Neutrophil (primary cell): ENCODE measurements around the gene NKPD1.
A peak's percentile ranks its signal among the peaks of the same experiment; 100 is the strongest.
"Not testable (repeated sequence)": the region's sequence is repeated elsewhere in the genome, so short reads cannot be mapped to it uniquely, and the experiment has no call there.

Experiments
- H3K27ac ChIP-seq: fragments of 200-600 bp; sonication (generic); 2 replicates; pipeline ENCODE4 v1.5.1; 2016; ENCODE audit warnings: mild to moderate bottlenecking, moderate library complexity
- H3K27me3 ChIP-seq: fragments of 200-600 bp; sonication (generic); 2 replicates; pipeline ENCODE4 v1.6.0; 2016; ENCODE audit warnings: mild to moderate bottlenecking
- H3K36me3 ChIP-seq: fragments of 200-600 bp; sonication (generic); 2 replicates; pipeline ENCODE4 v1.5.1; 2017
- H3K4me1 ChIP-seq, 2 experiments: fragments of 200-600 bp in 1 of 2; sonication (generic) in 1 of 2; 1 replicate in 1 of 2; 2 replicates in 1 of 2; pipeline versions ENCODE4 v1.5.1 to v1.6.1; 2013 to 2016; ENCODE audit warnings: low read depth in 1 of 2, low read length in 1 of 2, mild to moderate bottlenecking in 1 of 2, moderate library complexity in 1 of 2; ENCODE audit not compliant: control insufficient read depth in 1 of 2, insufficient read depth in 1 of 2
- H3K4me3 ChIP-seq, 2 experiments: fragments of 200-600 bp in 1 of 2; sonication (generic) in 1 of 2; 1 replicate in 1 of 2; 2 replicates in 1 of 2; pipeline ENCODE4 v1.5.1; 2013 to 2016; ENCODE audit warnings: low read depth in 1 of 2, low read length in 1 of 2, mild to moderate bottlenecking in 1 of 2, moderate library complexity in 1 of 2
- H3K9me3 ChIP-seq: fragments of 200-600 bp; sonication (generic); 2 replicates; pipeline ENCODE4 v1.5.1; 2016
- CTCF ChIP-seq: fragments of 200-600 bp; sonication (generic); IDR thresholded peaks from 2 replicates; pipeline ENCODE4 v1.5.1; 2016; ENCODE audit warnings: antibody characterized with exemption

NKPD1 gene

GRCh38 chr19:45121827-45122345, 38.9 kb downstream of the NKPD1 start:
- Histone ChIP-seq H3K9me3 (no peaks in the 10 kb centered on the region), H3K27ac (no peak overlapping the region), H3K4me1 (peaks cover 21 to 30% of the 10 kb centered on the region in 2 experiments), H3K36me3 (peaks cover 3% of the 10 kb centered on the region), H3K27me3 (no peaks in the 10 kb centered on the region), H3K4me3 (no peak overlapping the region)
- no peak for TF ChIP-seq CTCF

DNA sequence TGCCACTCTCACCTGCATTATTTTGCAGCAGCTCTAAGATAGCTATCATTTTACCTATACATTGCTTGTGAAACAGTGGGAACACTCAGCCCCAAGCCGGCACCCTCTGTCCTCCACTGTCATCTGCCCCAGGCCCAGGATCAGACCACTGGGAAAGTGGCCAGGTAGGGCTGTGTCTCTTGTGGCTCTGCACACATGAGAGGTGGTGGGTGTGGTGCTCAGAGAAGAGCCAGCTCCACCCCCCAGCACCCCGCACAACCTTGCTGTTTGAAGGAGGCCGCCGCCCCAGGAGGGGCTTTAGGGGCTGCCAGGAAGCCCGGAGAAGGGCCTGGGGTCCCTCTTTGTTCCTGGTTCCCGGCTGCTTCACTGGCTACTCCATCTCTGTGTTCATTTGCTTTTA, 41.2 kb downstream of the NKPD1 start:
- H3K27me3 ChIP-seq, result no peaks in the 10 kb centered on the region
- peaks cover 3% of the 10 kb centered on the region for H3K36me3 ChIP-seq
- H3K4me1 ChIP-seq, result peaks cover 44 to 47% of the 10 kb centered on the region in 2 experiments
- H3K9me3 ChIP-seq, result no peaks in the 10 kb centered on the region
- H3K4me3 ChIP-seq, result no peak overlapping the region
- TF ChIP-seq CTCF, result no peak
- no peak overlapping the region for H3K27ac ChIP-seq

- not testable (repeated sequence) for H3K9me3 ChIP-seq, H3K27me3 ChIP-seq, H3K36me3 ChIP-seq, H3K4me3 ChIP-seq
- Histone ChIP-seq H3K27ac (peak overlapping the region; percentile 89), H3K4me1 (peaks cover 51 to 55% of the 10 kb centered on the region in 2 experiments)
Observed at GRCh38 chr19:45118591-45119355, 42.0 kb downstream of the NKPD1 start.

- H3K4me3 ChIP-seq, result no peak overlapping the region
Observed at GRCh38 chr19:45118106-45118505, 42.7 kb downstream of the NKPD1 start.

GRCh38 chr19:45117671-45118070, 43.1 kb downstream of the NKPD1 start:
- H3K9me3 ChIP-seq, result no peaks in the 10 kb centered on the region
- peaks cover 51 to 55% of the 10 kb centered on the region in 2 experiments for H3K4me1 ChIP-seq
- no peaks in the 10 kb centered on the region for H3K27me3 ChIP-seq
- no peak for TF ChIP-seq CTCF
- H3K36me3 ChIP-seq, result no peaks in the 10 kb centered on the region
- peak overlapping the region in 1 of 2 experiments; percentile 7 for H3K4me3 ChIP-seq
- peak overlapping the region; percentile 89 for H3K27ac ChIP-seq

More at GRCh38 chr19:45118106-45118505, 42.7 kb downstream of the NKPD1 start:
- Histone ChIP-seq H3K27ac (peak overlapping the region; percentile 89), H3K36me3 (no peaks in the 10 kb centered on the region), H3K27me3 (no peaks in the 10 kb centered on the region), H3K4me1 (peaks cover 51 to 55% of the 10 kb centered on the region in 2 experiments), H3K9me3 (no peaks in the 10 kb centered on the region)
- TF ChIP-seq CTCF, result no peak

GRCh38 chr19:45117167-45117594, 43.6 kb downstream of the NKPD1 start:
- Histone ChIP-seq H3K4me3 (peak overlapping the region in 1 of 2 experiments; percentile 7), H3K36me3 (no peaks in the 10 kb centered on the region), H3K27me3 (no peaks in the 10 kb centered on the region), H3K9me3 (no peaks in the 10 kb centered on the region), H3K4me1 (peaks cover 51 to 56% of the 10 kb centered on the region in 2 experiments), H3K27ac (peak overlapping the region; percentile 89)
- no peak for TF ChIP-seq CTCF
